Lower leg skin (tissue), 3 donors: ENCODE measurements around the gene NEU2.

ENCODE experiments used
- CTCF ChIP-seq, 3 donors: fragments of 450-650 bp; IDR thresholded peaks; one replicate each; pipeline ENCODE4 v1.5.1; 2016; ENCODE audit warnings: antibody characterized with exemption in 3 of 3, mild to moderate bottlenecking in 3 of 3, moderate library complexity in 2 of 3
- POLR2A ChIP-seq, 2 donors: fragments of 450-650 bp; IDR thresholded peaks; one replicate each; pipeline ENCODE4 v1.6.1; 2016 to 2017; ENCODE audit warnings: antibody characterized with exemption in 2 of 2, mild to moderate bottlenecking in 1 of 2, moderate library complexity in 1 of 2

DNA sequence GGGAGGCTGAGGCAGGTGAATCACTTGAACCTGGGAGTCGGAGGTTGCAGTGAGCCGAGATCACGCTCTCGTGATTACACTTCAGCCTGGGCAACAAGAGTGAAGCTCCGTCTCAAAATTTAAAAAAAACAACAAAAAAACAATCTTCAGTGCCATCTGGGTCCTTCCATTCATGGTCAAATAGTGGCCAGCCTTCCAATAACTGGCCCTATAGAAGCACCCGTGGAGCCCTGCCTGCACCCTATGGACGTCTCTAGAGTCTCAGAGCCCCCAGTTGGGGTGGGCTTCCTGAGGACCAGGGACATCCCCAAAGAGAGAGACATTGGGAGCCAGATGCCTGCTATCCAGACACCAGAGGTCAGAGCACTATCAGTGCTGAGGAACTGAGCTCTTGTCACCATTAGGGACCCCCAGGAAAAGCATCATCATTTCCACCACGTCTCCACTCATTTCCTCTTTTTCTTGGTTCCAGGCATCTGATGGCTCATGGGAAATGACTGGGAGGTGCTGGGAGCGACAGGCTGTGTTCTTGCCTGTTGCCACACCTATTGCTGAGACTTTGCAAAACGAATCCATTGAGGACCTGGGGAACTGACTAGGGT, 9.4 kb downstream of the NEU2 start:
- TF ChIP-seq POLR2A (IDR thresholded peaks at IDR 0.05) = no peak
- TF ChIP-seq CTCF (IDR thresholded peaks at IDR 0.05) = no peak
